Measurements from ENCODE around the gene SKI.

The SKI gene

GRCh38 chr1:2283371-2283990, 55.4 kb downstream of the SKI start:
- H3K9me3 Mint-ChIP-seq, result no peaks in the 10 kb centered on the region
- no peaks in the 10 kb centered on the region for H3K27me3 Mint-ChIP-seq
- H3K27ac Mint-ChIP-seq, result no peak overlapping the region
- peaks cover 12% of the 10 kb centered on the region for H3K36me3 Mint-ChIP-seq (ENCODE audit: low read depth)
- H3K4me1 Mint-ChIP-seq (ENCODE audit: low read depth), result peaks cover 34% of the 10 kb centered on the region
- no peak for DNase-seq
- H3K4me3 Mint-ChIP-seq, result no peak overlapping the region

- Mint-ChIP-seq H3K27me3 (no peaks in the 10 kb centered on the region), H3K4me3 (no peak overlapping the region), H3K9me3 (no peaks in the 10 kb centered on the region), H3K27ac (no peak overlapping the region), H3K4me1 (ENCODE audit: low read depth) (peaks cover 38% of the 10 kb centered on the region), H3K36me3 (ENCODE audit: low read depth) (peaks cover 10% of the 10 kb centered on the region)
- no peak for DNase-seq
Measured at GRCh38 chr1:2283991-2284895, 56.1 kb downstream of the SKI start.

- H3K4me3 Mint-ChIP-seq, result no peak overlapping the region
- H3K27me3 Mint-ChIP-seq, result no peaks in the 10 kb centered on the region
- H3K36me3 Mint-ChIP-seq (ENCODE audit: low read depth), result peaks cover 9% of the 10 kb centered on the region
- peaks cover 43% of the 10 kb centered on the region for H3K4me1 Mint-ChIP-seq (ENCODE audit: low read depth)
- no peak overlapping the region for H3K27ac Mint-ChIP-seq
- no peak for DNase-seq
- no peaks in the 10 kb centered on the region for H3K9me3 Mint-ChIP-seq
Measured at GRCh38 chr1:2284932-2285331, 56.8 kb downstream of the SKI start.

GRCh38 chr1:2286923-2287322, 58.8 kb downstream of the SKI start:
- Mint-ChIP-seq H3K4me1 (ENCODE audit: low read depth) (peaks cover 62% of the 10 kb centered on the region), H3K4me3 (no peak overlapping the region), H3K9me3 (no peaks in the 10 kb centered on the region), H3K27ac (peak overlapping the region; percentile 27), H3K27me3 (no peaks in the 10 kb centered on the region), H3K36me3 (ENCODE audit: low read depth) (peaks cover 11% of the 10 kb centered on the region)
- no peak for DNase-seq

GRCh38 chr1:2287649-2288048, 59.5 kb downstream of the SKI start:
- no peak overlapping the region for H3K4me3 Mint-ChIP-seq
- H3K27ac Mint-ChIP-seq, result peak overlapping the region; percentile 47
- H3K36me3 Mint-ChIP-seq (ENCODE audit: low read depth), result peaks cover 10% of the 10 kb centered on the region
- no peaks in the 10 kb centered on the region for H3K27me3 Mint-ChIP-seq
- no peak for DNase-seq
- peaks cover 70% of the 10 kb centered on the region for H3K4me1 Mint-ChIP-seq (ENCODE audit: low read depth)
- H3K9me3 Mint-ChIP-seq, result no peaks in the 10 kb centered on the region

- peaks cover 9% of the 10 kb centered on the region for H3K36me3 Mint-ChIP-seq (ENCODE audit: low read depth)
- H3K9me3 Mint-ChIP-seq, result no peaks in the 10 kb centered on the region
- H3K27me3 Mint-ChIP-seq, result no peaks in the 10 kb centered on the region
- no peak overlapping the region for H3K4me3 Mint-ChIP-seq
- peak overlapping the region; percentile 80 for H3K27ac Mint-ChIP-seq
- DNase-seq, result no peak
- H3K4me1 Mint-ChIP-seq (ENCODE audit: low read depth), result peaks cover 74% of the 10 kb centered on the region
Measured at GRCh38 chr1:2288311-2288710, 60.2 kb downstream of the SKI start.

GRCh38 chr1:2288816-2289536, 60.9 kb downstream of the SKI start:
- no peak for DNase-seq
- peaks cover 77% of the 10 kb centered on the region for H3K4me1 Mint-ChIP-seq (ENCODE audit: low read depth)
- H3K27me3 Mint-ChIP-seq, result no peaks in the 10 kb centered on the region
- H3K36me3 Mint-ChIP-seq (ENCODE audit: low read depth), result peaks cover 13% of the 10 kb centered on the region
- peak overlapping the region; percentile 80 for H3K27ac Mint-ChIP-seq
- H3K4me3 Mint-ChIP-seq, result no peak overlapping the region
- H3K9me3 Mint-ChIP-seq, result no peaks in the 10 kb centered on the region

- H3K4me3 Mint-ChIP-seq, result peak overlapping the region; percentile 81
- H3K4me1 Mint-ChIP-seq (ENCODE audit: low read depth), result peaks cover 81% of the 10 kb centered on the region
- H3K27me3 Mint-ChIP-seq, result no peaks in the 10 kb centered on the region
- DNase-seq, result no peak
- H3K36me3 Mint-ChIP-seq (ENCODE audit: low read depth), result peaks cover 16% of the 10 kb centered on the region
- no peaks in the 10 kb centered on the region for H3K9me3 Mint-ChIP-seq
- peak overlapping the region; percentile 98 for H3K27ac Mint-ChIP-seq
Measured at GRCh38 chr1:2289607-2290006, 61.5 kb downstream of the SKI start.

- H3K27ac Mint-ChIP-seq, result peak overlapping the region; percentile 98
- H3K4me1 Mint-ChIP-seq (ENCODE audit: low read depth), result peaks cover 85% of the 10 kb centered on the region
- no peak for DNase-seq
- H3K9me3 Mint-ChIP-seq, result no peaks in the 10 kb centered on the region
- peaks cover 15% of the 10 kb centered on the region for H3K36me3 Mint-ChIP-seq (ENCODE audit: low read depth)
- H3K4me3 Mint-ChIP-seq, result peak overlapping the region; percentile 81
- no peaks in the 10 kb centered on the region for H3K27me3 Mint-ChIP-seq
Measured at GRCh38 chr1:2290171-2290578, 62.1 kb downstream of the SKI start.

GRCh38 chr1:2290595-2291510, 62.7 kb downstream of the SKI start:
- no peaks in the 10 kb centered on the region for H3K27me3 Mint-ChIP-seq
- H3K4me1 Mint-ChIP-seq (ENCODE audit: low read depth), result peaks cover 92% of the 10 kb centered on the region
- H3K36me3 Mint-ChIP-seq (ENCODE audit: low read depth), result peaks cover 20% of the 10 kb centered on the region
- peak overlapping the region; percentile 98 for H3K27ac Mint-ChIP-seq
- H3K9me3 Mint-ChIP-seq, result no peaks in the 10 kb centered on the region
- H3K4me3 Mint-ChIP-seq, result peak overlapping the region; percentile 81
- peak; percentile 85 for DNase-seq

GRCh38 chr1:2291577-2291976, 63.5 kb downstream of the SKI start:
- Mint-ChIP-seq H3K4me3 (peak overlapping the region; percentile 81), H3K36me3 (ENCODE audit: low read depth) (peaks cover 24% of the 10 kb centered on the region), H3K4me1 (ENCODE audit: low read depth) (peaks cover 92% of the 10 kb centered on the region), H3K27ac (peak overlapping the region; percentile 98), H3K27me3 (no peaks in the 10 kb centered on the region), H3K9me3 (no peaks in the 10 kb centered on the region)
- no peak for DNase-seq

GRCh38 chr1:2292725-2293450, 64.8 kb downstream of the SKI start:
- H3K4me1 Mint-ChIP-seq (ENCODE audit: low read depth), result peaks cover 97% of the 10 kb centered on the region
- no peak for DNase-seq
- H3K36me3 Mint-ChIP-seq (ENCODE audit: low read depth), result peaks cover 25% of the 10 kb centered on the region
- H3K27ac Mint-ChIP-seq, result peak overlapping the region; percentile 98
- H3K27me3 Mint-ChIP-seq, result no peaks in the 10 kb centered on the region
- no peaks in the 10 kb centered on the region for H3K9me3 Mint-ChIP-seq
- no peak overlapping the region for H3K4me3 Mint-ChIP-seq

GRCh38 chr1:2294033-2294724, 66.1 kb downstream of the SKI start:
- no peak for DNase-seq
- Mint-ChIP-seq H3K27me3 (no peaks in the 10 kb centered on the region), H3K9me3 (no peaks in the 10 kb centered on the region), H3K36me3 (ENCODE audit: low read depth) (peaks cover 25% of the 10 kb centered on the region), H3K4me1 (ENCODE audit: low read depth) (peaks cover 97% of the 10 kb centered on the region), H3K27ac (peak overlapping the region; percentile 80), H3K4me3 (no peak overlapping the region)
